Measurements from ENCODE around the gene ENC1. TPM values are rescaled to one million over a fixed set of nuclear protein-coding genes. Genes with fewer than 3 reads are reported as not detected.
A peak's percentile ranks its signal among the peaks of the same experiment; 100 is the strongest.

The ENC1 gene
- total and polyA plus RNA-seq, 10 of the 15 experiments (the other 5 are each of a cell fraction or from before 2014, with no cell fraction given), result 8.2 to 55.5 (median 32.1) TPM

DNA sequence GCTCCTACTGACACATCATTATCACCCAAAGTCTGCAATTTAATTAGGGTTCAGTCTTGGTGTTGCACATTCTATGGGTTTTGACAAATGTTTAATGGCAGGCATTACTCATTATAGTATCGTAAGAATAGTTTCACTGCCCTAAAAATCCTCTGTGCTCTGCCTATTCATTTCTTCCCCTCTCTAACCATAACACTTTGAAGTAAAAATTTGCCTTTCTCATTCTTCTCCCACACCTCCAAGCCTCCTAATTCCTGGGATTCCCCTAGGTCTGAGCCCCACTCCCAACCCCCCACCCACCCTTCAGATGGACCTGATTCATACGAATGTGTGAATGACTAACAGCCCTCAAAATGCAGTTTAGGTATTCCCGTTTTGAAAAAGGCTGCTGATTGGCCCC lies 18.4 kb downstream of the ENC1 start (continued):
- TF ChIP-seq, protein P1, sequence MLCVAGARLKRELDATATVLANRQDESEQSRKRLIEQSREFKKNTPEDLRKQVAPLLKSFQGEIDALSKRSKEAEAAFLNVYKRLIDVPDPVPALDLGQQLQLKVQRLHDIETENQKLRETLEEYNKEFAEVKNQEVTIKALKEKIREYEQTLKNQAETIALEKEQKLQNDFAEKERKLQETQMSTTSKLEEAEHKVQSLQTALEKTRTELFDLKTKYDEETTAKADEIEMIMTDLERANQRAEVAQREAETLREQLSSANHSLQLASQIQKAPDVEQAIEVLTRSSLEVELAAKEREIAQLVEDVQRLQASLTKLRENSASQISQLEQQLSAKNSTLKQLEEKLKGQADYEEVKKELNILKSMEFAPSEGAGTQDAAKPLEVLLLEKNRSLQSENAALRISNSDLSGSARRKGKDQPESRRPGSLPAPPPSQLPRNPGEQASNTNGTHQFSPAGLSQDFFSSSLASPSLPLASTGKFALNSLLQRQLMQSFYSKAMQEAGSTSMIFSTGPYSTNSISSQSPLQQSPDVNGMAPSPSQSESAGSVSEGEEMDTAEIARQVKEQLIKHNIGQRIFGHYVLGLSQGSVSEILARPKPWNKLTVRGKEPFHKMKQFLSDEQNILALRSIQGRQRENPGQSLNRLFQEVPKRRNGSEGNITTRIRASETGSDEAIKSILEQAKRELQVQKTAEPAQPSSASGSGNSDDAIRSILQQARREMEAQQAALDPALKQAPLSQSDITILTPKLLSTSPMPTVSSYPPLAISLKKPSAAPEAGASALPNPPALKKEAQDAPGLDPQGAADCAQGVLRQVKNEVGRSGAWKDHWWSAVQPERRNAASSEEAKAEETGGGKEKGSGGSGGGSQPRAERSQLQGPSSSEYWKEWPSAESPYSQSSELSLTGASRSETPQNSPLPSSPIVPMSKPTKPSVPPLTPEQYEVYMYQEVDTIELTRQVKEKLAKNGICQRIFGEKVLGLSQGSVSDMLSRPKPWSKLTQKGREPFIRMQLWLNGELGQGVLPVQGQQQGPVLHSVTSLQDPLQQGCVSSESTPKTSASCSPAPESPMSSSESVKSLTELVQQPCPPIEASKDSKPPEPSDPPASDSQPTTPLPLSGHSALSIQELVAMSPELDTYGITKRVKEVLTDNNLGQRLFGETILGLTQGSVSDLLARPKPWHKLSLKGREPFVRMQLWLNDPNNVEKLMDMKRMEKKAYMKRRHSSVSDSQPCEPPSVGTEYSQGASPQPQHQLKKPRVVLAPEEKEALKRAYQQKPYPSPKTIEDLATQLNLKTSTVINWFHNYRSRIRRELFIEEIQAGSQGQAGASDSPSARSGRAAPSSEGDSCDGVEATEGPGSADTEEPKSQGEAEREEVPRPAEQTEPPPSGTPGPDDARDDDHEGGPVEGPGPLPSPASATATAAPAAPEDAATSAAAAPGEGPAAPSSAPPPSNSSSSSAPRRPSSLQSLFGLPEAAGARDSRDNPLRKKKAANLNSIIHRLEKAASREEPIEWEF (IDR thresholded peaks at IDR 0.05; ENCODE audit: insufficient replicate concordance, low read depth, low read length), result no peak
- TF ChIP-seq, protein P2, sequence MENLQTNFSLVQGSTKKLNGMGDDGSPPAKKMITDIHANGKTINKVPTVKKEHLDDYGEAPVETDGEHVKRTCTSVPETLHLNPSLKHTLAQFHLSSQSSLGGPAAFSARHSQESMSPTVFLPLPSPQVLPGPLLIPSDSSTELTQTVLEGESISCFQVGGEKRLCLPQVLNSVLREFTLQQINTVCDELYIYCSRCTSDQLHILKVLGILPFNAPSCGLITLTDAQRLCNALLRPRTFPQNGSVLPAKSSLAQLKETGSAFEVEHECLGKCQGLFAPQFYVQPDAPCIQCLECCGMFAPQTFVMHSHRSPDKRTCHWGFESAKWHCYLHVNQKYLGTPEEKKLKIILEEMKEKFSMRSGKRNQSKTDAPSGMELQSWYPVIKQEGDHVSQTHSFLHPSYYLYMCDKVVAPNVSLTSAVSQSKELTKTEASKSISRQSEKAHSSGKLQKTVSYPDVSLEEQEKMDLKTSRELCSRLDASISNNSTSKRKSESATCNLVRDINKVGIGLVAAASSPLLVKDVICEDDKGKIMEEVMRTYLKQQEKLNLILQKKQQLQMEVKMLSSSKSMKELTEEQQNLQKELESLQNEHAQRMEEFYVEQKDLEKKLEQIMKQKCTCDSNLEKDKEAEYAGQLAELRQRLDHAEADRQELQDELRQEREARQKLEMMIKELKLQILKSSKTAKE (IDR thresholded peaks at IDR 0.05; ENCODE audit: low read depth, poor library complexity, severe bottlenecking), result peak; percentile 70
- TF ChIP-seq FOXM1 (IDR thresholded peaks at IDR 0.05; ENCODE audit: low read depth, low read length) (peak; percentile 61; the same call in 1 of the 2 replicates), EP300 (IDR thresholded peaks at IDR 0.05; ENCODE audit: borderline replicate concordance in 1 of 2, control insufficient read depth in 1 of 2, low read depth in 2 of 2, low read length in 2 of 2) (peak; percentile 71 to 91; a peak in 3 of 4 replicates), GABPA (IDR thresholded peaks at IDR 0.05; ENCODE audit: low read depth) (no peak), POLR2AphosphoS5 (IDR thresholded peaks at IDR 0.05; ENCODE audit: low read length) (no peak)

Data from GM12878 (cell line).